A673 (cell line): ENCODE data around the gene DUOX1. TPM values are rescaled to one million over a fixed set of nuclear protein-coding genes. Genes with fewer than 3 reads are reported as not detected.

Experiments used
- BruUV-seq: library from RNA; stranded (reverse); fragments of 400-500 nt; replicated peaks from 2 replicates; lab custom pipeline; 2021; lab: Mats Ljungman, UMichigan
- CTCF ChIA-PET: fragments of 300-600 bp; sonication (Branson Sonifier 250); formaldehyde crosslinking; loops from one replicate; lab custom pipeline; 2022; ENCODE audit warnings: antibody characterized with exemption; lab: Charles Lee
- POLR2A ChIA-PET: fragments of 300-600 bp; sonication (Branson Sonifier 250); formaldehyde crosslinking; loops from one replicate; lab custom pipeline; 2022; ENCODE audit warnings: antibody characterized with exemption; ENCODE audit not compliant: low non-redundant PET; lab: Charles Lee
- DNase-seq: peaks from one replicate; pipeline ENCODE4 v3.0.0-alpha.2; 2015; ENCODE audit warnings: low spot score
- H3K27ac ChIP-seq: fragments of 200-600 bp; sonication (generic); 2 replicates; pipeline ENCODE4 v1.5.1; 2016; ENCODE audit warnings: mixed run types, low read depth, mild to moderate bottlenecking, mixed read lengths, antibody characterized with exemption, low read length; ENCODE audit not compliant: poor library complexity, severe bottlenecking
- H3K27me3 ChIP-seq: fragments of 200-600 bp; sonication (generic); replicated peaks from 2 replicates; pipeline ENCODE4 v1.6.1; 2017; ENCODE audit warnings: mixed run types, low read depth, mild to moderate bottlenecking, mixed read lengths, antibody characterized with exemption, low read length; ENCODE audit not compliant: insufficient read depth, poor library complexity
- H3K36me3 ChIP-seq: fragments of 200-600 bp; sonication (generic); 2 replicates; pipeline ENCODE4 v1.6.1; 2016; ENCODE audit warnings: mixed run types, mild to moderate bottlenecking, mixed read lengths, antibody characterized with exemption, low read length; ENCODE audit not compliant: insufficient read depth, poor library complexity, severe bottlenecking
- H3K4me1 ChIP-seq: fragments of 200-600 bp; sonication (generic); 2 replicates; pipeline ENCODE4 v1.6.1; 2017; ENCODE audit warnings: mixed run types, mild to moderate bottlenecking, mixed read lengths, antibody characterized with exemption, low read length; ENCODE audit not compliant: insufficient read depth, poor library complexity, severe bottlenecking
- H3K4me3 ChIP-seq: fragments of 200-600 bp; sonication (generic); 2 replicates; pipeline ENCODE4 v1.5.1; 2016; ENCODE audit warnings: low read depth, mixed run types, mild to moderate bottlenecking, mixed read lengths, low read length; ENCODE audit not compliant: poor library complexity, severe bottlenecking
- H3K9me3 ChIP-seq: fragments of 200-600 bp; sonication (generic); 2 replicates; pipeline ENCODE4 v1.6.1; 2016; ENCODE audit warnings: mixed run types, low read depth, mild to moderate bottlenecking, mixed read lengths, antibody characterized with exemption, low read length; ENCODE audit not compliant: poor library complexity, severe bottlenecking
- EZH2 ChIP-seq: fragments of 200-600 bp; sonication (generic); IDR thresholded peaks from 2 replicates; pipeline ENCODE4 v1.6.1; 2017; ENCODE audit warnings: borderline replicate concordance, low read depth, mild to moderate bottlenecking, mixed read lengths, antibody characterized with exemption, low read length; ENCODE audit not compliant: poor library complexity, severe bottlenecking
- intact Hi-C: fragments of 100-400 bp; cut with micrococcal nuclease; formaldehyde crosslinking; loops from one replicate; pipeline ENCODE4 v1.10.0; 2022; ENCODE audit not compliant: unreplicated experiment
- total RNA-seq: library from RNA; stranded (reverse); gene quantifications from 2 replicates; pipeline ENCODE4 v1.2.3, GENCODE V29; 2021
- TF ChIP-seq, protein P1 (sequence below): fragments of 300-800, 200-600 bp; sonication (generic); conservative IDR thresholded peaks from 2 replicates; pipeline ENCODE4 v1.5.1; 2017; ENCODE audit warnings: low read depth, mild to moderate bottlenecking, antibody characterized with exemption, low read length, moderate library complexity, mixed read lengths

The DUOX1 gene
- total RNA-seq, 1 experiment from 2014 or later, result 1.7 TPM

DNA sequence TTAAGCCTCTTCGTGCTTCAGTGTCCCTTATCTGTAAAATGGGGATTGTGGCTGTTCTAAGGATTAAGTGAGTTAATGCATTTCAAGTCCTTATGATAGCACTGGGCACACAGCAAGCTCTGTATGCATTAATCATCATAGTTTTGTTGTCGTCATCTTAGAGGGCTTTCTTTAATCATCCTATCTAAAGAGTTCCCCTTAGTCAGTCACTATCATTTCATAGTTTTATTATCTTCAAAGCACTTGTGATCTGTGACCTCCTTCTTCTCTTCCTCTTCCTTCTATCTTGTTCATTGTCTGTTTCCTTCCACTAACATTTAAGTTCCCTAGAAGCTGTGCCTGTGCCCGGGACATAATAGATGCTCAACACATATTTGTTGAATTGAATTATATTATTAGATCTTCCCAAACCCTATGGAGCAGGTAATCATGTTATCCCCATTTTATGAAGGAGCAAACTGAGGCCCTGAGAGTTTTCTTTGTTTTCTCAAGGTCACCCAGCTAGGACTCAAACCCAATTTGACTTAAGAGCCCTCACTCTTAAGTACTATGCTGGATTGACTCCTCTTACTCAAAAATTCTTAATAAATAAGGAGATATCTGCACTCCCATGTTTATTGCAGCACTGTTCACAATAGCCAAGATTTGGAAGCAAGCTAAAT lies 40.0 kb upstream of the DUOX1 start:
- Histone ChIP-seq H3K27ac (no peak overlapping the region), H3K4me3 (no peak overlapping the region), H3K9me3 (no peaks in the 10 kb centered on the region), H3K4me1 (no peaks in the 10 kb centered on the region), H3K27me3 (no peaks in the 10 kb centered on the region), H3K36me3 (no peaks in the 10 kb centered on the region)
- no peak for DNase-seq
- no peak for TF ChIP-seq EZH2
- TF ChIP-seq, protein P1, sequence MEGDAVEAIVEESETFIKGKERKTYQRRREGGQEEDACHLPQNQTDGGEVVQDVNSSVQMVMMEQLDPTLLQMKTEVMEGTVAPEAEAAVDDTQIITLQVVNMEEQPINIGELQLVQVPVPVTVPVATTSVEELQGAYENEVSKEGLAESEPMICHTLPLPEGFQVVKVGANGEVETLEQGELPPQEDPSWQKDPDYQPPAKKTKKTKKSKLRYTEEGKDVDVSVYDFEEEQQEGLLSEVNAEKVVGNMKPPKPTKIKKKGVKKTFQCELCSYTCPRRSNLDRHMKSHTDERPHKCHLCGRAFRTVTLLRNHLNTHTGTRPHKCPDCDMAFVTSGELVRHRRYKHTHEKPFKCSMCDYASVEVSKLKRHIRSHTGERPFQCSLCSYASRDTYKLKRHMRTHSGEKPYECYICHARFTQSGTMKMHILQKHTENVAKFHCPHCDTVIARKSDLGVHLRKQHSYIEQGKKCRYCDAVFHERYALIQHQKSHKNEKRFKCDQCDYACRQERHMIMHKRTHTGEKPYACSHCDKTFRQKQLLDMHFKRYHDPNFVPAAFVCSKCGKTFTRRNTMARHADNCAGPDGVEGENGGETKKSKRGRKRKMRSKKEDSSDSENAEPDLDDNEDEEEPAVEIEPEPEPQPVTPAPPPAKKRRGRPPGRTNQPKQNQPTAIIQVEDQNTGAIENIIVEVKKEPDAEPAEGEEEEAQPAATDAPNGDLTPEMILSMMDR, result no peak
- ChIA-PET POLR2A (no interaction called here), CTCF (no interaction called here)
- BruUV-seq, result no TSS peak
- intact Hi-C loops, result no loop called here

DNA sequence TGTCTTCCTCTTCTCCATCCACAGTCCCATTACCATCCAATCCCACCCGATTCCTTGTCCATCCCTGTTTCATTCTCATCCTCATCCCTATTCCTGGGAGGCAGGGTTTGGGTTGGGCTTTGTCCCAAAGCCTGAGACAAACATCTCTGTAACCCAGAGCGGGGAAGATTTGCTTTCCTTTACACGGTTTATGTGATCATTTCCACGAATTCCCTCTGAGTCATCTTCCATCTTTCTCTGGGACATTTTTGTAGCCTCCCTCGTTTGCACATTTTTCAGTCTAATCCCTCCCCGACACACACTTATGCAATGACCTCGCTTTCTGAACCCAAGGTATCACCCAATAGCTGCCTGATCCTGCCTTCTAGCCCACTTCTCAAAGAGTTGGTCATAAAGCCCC lies 38.6 kb upstream of the DUOX1 start:
- no TSS peak for BruUV-seq
- H3K36me3 ChIP-seq, result no peaks in the 10 kb centered on the region
- ChIA-PET POLR2A (no interaction called here), CTCF (no interaction called here)
- TF ChIP-seq, protein P1, result no peak
- no peak for TF ChIP-seq EZH2
- DNase-seq, result no peak
- no peak overlapping the region for H3K4me3 ChIP-seq
- no peaks in the 10 kb centered on the region for H3K27me3 ChIP-seq
- H3K27ac ChIP-seq, result no peak overlapping the region
- intact Hi-C loops, result no loop called here
- H3K4me1 ChIP-seq, result no peaks in the 10 kb centered on the region
- no peaks in the 10 kb centered on the region for H3K9me3 ChIP-seq

DNA sequence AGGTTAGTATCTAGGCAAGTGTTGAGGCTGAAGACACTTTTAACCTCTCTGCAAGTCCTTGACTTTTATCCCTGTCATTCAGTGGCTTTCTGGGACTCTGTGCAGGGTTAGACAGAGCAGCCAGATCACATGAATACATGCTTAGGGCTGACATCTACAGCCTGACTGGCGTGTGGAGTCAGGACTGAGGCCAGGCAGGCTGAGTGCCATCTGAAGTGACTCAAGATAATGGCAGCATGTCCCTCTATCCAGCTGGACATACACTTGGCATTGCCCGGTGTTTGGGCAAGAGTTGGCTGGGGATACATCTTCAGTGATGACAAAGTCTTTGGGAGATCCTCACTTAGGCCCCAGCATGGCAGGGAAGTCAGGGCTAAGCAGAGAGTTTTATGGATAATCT lies 38.2 kb upstream of the DUOX1 start:
- intact Hi-C loops, result no loop called here
- ChIA-PET CTCF (no interaction called here), POLR2A (no interaction called here)
- TF ChIP-seq EZH2, result no peak
- TF ChIP-seq, protein P1, result no peak
- no peaks in the 10 kb centered on the region for H3K36me3 ChIP-seq
- H3K9me3 ChIP-seq, result no peaks in the 10 kb centered on the region
- H3K27me3 ChIP-seq, result no peaks in the 10 kb centered on the region
- no TSS peak for BruUV-seq
- H3K4me1 ChIP-seq, result no peaks in the 10 kb centered on the region
- no peak overlapping the region for H3K27ac ChIP-seq
- H3K4me3 ChIP-seq, result no peak overlapping the region
- DNase-seq, result no peak
